A549 (cell line): ENCODE results near the gene LRTM2. TPM values are rescaled to one million over a fixed set of nuclear protein-coding genes. Genes with fewer than 3 reads are reported as not detected.

Experiments
- ATAC-seq, 2 experiments: fragments of 200-7000 bp in 1 of 2; fragments of >200 bp in 1 of 2; cut with Nextera tagmentation in 1 of 2; cut with Tn5 transposase in 1 of 2; 3 replicates each; pipeline versions ENCODE4 v1.8.0 to v1.9.1; 2018 to 2020; ENCODE audit warnings: mild to moderate bottlenecking in 1 of 2, moderate library complexity in 1 of 2
- CTCF ChIA-PET: fragments of 300-600 bp; sonication (Branson Sonifier 250); formaldehyde crosslinking; extraction: SDS; loops from one replicate; lab custom pipeline; 2021; ENCODE audit warnings: antibody characterized with exemption, inconsistent platforms; lab: Yijun Ruan, JAX
- POLR2A ChIA-PET: fragments of 350-600 bp; formaldehyde crosslinking; extraction: SDS; loops from one replicate; lab custom pipeline; 2021; ENCODE audit warnings: antibody characterized with exemption, inconsistent platforms; lab: Yijun Ruan, JAX
- DNase-seq, 2 experiments: peaks; one replicate each; pipeline versions ENCODE4 v3.0.0 to v3.0.0-alpha.2; 2011 to 2016; ENCODE audit warnings: low read depth in 1 of 2, low spot score in 1 of 2
- FAIRE-seq: peaks from 2 replicates; lab custom pipeline; 2011; peaks lifted over from hg19 to GRCh38; lab: Jason Lieb, UNC
- H3K27ac ChIP-seq, 2 experiments: fragments of >200 bp; sonication (Bioruptor Twin); formaldehyde crosslinking; 3 replicates each; pipeline ENCODE4 v1.5.1; 2016 to 2017
- H3K4me1 ChIP-seq: fragments of >200 bp; sonication (Bioruptor Twin); formaldehyde crosslinking; 3 replicates; pipeline ENCODE4 v1.6.1; 2016
- H3K4me2 ChIP-seq: fragments of >200 bp; sonication (Bioruptor Twin); formaldehyde crosslinking; 3 replicates; pipeline ENCODE4 v1.6.1; 2016
- H3K4me3 ChIP-seq: fragments of >200 bp; sonication (Bioruptor Twin); formaldehyde crosslinking; 3 replicates; pipeline ENCODE4 v1.5.1; 2016
- H3K9me3 ChIP-seq: fragments of >200 bp; sonication (Bioruptor Twin); formaldehyde crosslinking; 3 replicates; pipeline ENCODE4 v1.6.1; 2016
- BCL3 ChIP-seq: fragments of >200 bp; sonication (Bioruptor Twin); formaldehyde crosslinking; IDR thresholded peaks from 3 replicates; pipeline ENCODE4 v1.6.1; 2016
- CBX8 ChIP-seq: fragments of 200-600 bp; sonication (generic); IDR thresholded peaks from 2 replicates; pipeline ENCODE4 v1.6.1; 2016
- CTCF ChIP-seq: fragments of >200 bp; sonication (Bioruptor Twin); formaldehyde crosslinking; IDR thresholded peaks from 3 replicates; pipeline ENCODE4 v1.5.1; 2016
- ELK1 ChIP-seq: fragments of 150-350 bp; IDR thresholded peaks from 2 replicates; pipeline ENCODE4 v1.6.1; 2014; ENCODE audit warnings: low read depth, mild to moderate bottlenecking, low read length
- ESRRA ChIP-seq: fragments of 150-350 bp; IDR thresholded peaks from 2 replicates; pipeline ENCODE4 v1.6.1; 2014; ENCODE audit warnings: mild to moderate bottlenecking, low read length, borderline replicate concordance
- FOSB ChIP-seq: fragments of 250-450 bp; sonication (Bioruptor Pico); IDR thresholded peaks from 2 replicates; pipeline ENCODE4 v1.5.0; 2020; ENCODE audit warnings: mild to moderate bottlenecking, moderate library complexity
- FOSL2 ChIP-seq, 2 experiments: fragments of 450-650 bp in 1 of 2; fragments of >200 bp in 1 of 2; sonication (Bioruptor Twin) in 1 of 2; formaldehyde crosslinking; IDR thresholded peaks; 2 replicates each; pipeline versions ENCODE4 v1.5.0 to v1.6.1; 2016 to 2020; ENCODE audit warnings: mild to moderate bottlenecking in 1 of 2, moderate library complexity in 1 of 2
- FOXS1 ChIP-seq: fragments of 250-450 bp; sonication (Bioruptor Pico); IDR thresholded peaks from 2 replicates; pipeline ENCODE4 v1.5.0; 2020; ENCODE audit warnings: mild to moderate bottlenecking, moderate library complexity
- GATA3 ChIP-seq: IDR thresholded peaks from 2 replicates; pipeline ENCODE4 v1.6.1; 2012; ENCODE audit warnings: borderline replicate concordance
- HDAC2 ChIP-seq: fragments of 200-600 bp; sonication (generic); IDR thresholded peaks from 2 replicates; pipeline ENCODE4 v1.6.1; 2016
- HES2 ChIP-seq: fragments of >200 bp; sonication (Bioruptor Twin); formaldehyde crosslinking; IDR thresholded peaks from 2 replicates; pipeline ENCODE4 v1.6.1; 2016
- JUN ChIP-seq, 2 experiments: fragments of >200 bp; sonication (Bioruptor Twin); formaldehyde crosslinking; IDR thresholded peaks; 2 replicates in 1 of 2; 3 replicates in 1 of 2; pipeline ENCODE4 v1.6.1; 2016 to 2017
- JUNB ChIP-seq: fragments of >200 bp; sonication (Bioruptor Twin); formaldehyde crosslinking; IDR thresholded peaks from 2 replicates; pipeline ENCODE4 v1.6.1; 2016
- KDM5A ChIP-seq: fragments of 200-600 bp; sonication (generic); IDR thresholded peaks from 2 replicates; pipeline ENCODE4 v1.6.1; 2016; ENCODE audit warnings: antibody characterized with exemption, mild to moderate bottlenecking
- MAFK ChIP-seq: fragments of 450-650 bp; IDR thresholded peaks from 2 replicates; pipeline ENCODE4 v1.6.1; 2014; ENCODE audit not compliant: partially characterized antibody
- MYC ChIP-seq: IDR thresholded peaks from 2 replicates; pipeline ENCODE4 v1.6.1; 2012; ENCODE audit warnings: mild to moderate bottlenecking, inconsistent platforms, low read length, improper control_type of control experiment, borderline replicate concordance
- PBX3 ChIP-seq: IDR thresholded peaks from 2 replicates; pipeline ENCODE4 v1.6.1; 2012
- PHF8 ChIP-seq: fragments of 200-600 bp; sonication (generic); IDR thresholded peaks from 2 replicates; pipeline ENCODE4 v1.6.1; 2016; ENCODE audit warnings: low read depth, mild to moderate bottlenecking, antibody characterized with exemption, moderate library complexity, borderline replicate concordance
- RFX5 ChIP-seq: fragments of 450-650 bp; IDR thresholded peaks from 2 replicates; pipeline ENCODE4 v1.7.1; 2014; ENCODE audit warnings: antibody characterized with exemption, mild to moderate bottlenecking, moderate library complexity
- SMC3 ChIP-seq: fragments of >200 bp; sonication (Bioruptor Twin); formaldehyde crosslinking; IDR thresholded peaks from 3 replicates; pipeline ENCODE4 v1.6.1; 2018; ENCODE audit warnings: inconsistent platforms
- TFCP2L1 ChIP-seq: fragments of 250-450 bp; sonication (Bioruptor Pico); IDR thresholded peaks from 2 replicates; pipeline ENCODE4 v1.5.0; 2021; ENCODE audit warnings: mild to moderate bottlenecking
- USF2 ChIP-seq: fragments of 450-650 bp; IDR thresholded peaks from 2 replicates; pipeline ENCODE4 v1.6.1; 2014; ENCODE audit warnings: antibody characterized with exemption
- ZC3H11A ChIP-seq: fragments of 450-650 bp; IDR thresholded peaks from 2 replicates; pipeline ENCODE4 v1.6.1; 2014; ENCODE audit warnings: antibody characterized with exemption, mild to moderate bottlenecking
- ZNF302 ChIP-seq: fragments of 250-450 bp; sonication (Bioruptor Pico); IDR thresholded peaks from 2 replicates; pipeline ENCODE4 v1.9.0; 2021; ENCODE audit warnings: inconsistent platforms, mild to moderate bottlenecking, moderate library complexity
- ZSCAN20 ChIP-seq: fragments of 250-450 bp; sonication (Bioruptor Pico); IDR thresholded peaks from 2 replicates; pipeline ENCODE4 v1.8.0; 2022; ENCODE audit warnings: mild to moderate bottlenecking, moderate library complexity
- WGBS: methylation state at CpG from one replicate; pipeline ENCODE4 v1.1.6; 2017; ENCODE audit errors: missing lambda C conversion rate; 5-methylcytosine and 5-hydroxymethylcytosine counted together
- polyA plus RNA-seq, 4 experiments: library from polyadenylated mRNA; depleted of rRNA in 3 of 4; stranded (reverse); fragments of >200 nt; fragmentation: RNase III in 1 of 4; extraction: RNeasy Plus Mini Kit Qiagen cat#74134 plus additional on column Dnase treatment in 1 of 4; gene quantifications; 2 replicates in 3 of 4; 3 replicates in 1 of 4; pipeline ENCODE4 v1.2.3, GENCODE V29; 2011 to 2017

LRTM2 gene
- polyA plus RNA-seq, 2 of the 4 experiments (the other 2 are of a cell fraction): not detected

GRCh38 chr12:1865284-1865866 is 45.0 kb downstream of the LRTM2 start:
- Histone ChIP-seq H3K4me2 (no peak overlapping the region), H3K4me3 (no peak overlapping the region), H3K27ac (no peak overlapping the region)
- CTCF ChIA-PET: interaction anchor here (1.0 kb wide), 1 partner anchor 10 kb away, joined by 3 read pairs; no protein-coding TSS in a partner anchor
- 74% methylated on average over 26 of the region's 32 CpGs for WGBS
- no peak for FAIRE-seq
- no peak for TF ChIP-seq CTCF
- TF ChIP-seq JUN (IDR thresholded peaks at IDR 0.05): no peak
- TF ChIP-seq BCL3: no peak
- no peak for TF ChIP-seq ZC3H11A
- no peak for TF ChIP-seq MYC
- TF ChIP-seq RFX5: no peak
- TF ChIP-seq TFCP2L1 (CRISPR knock-in tag): no peak
- TF ChIP-seq, all 56 proteins: peak for 0
- no peaks in the 10 kb centered on the region for H3K4me1 ChIP-seq
- no peak for ATAC-seq
- H3K9me3 ChIP-seq: peaks cover 7% of the 10 kb centered on the region; the same call in 1 of the 3 replicates
- POLR2A ChIA-PET: no interaction called here
- no peak for DNase-seq

GRCh38 chr12:1869145-1869544 is 48.8 kb downstream of the LRTM2 start:
- FAIRE-seq (no peak), ATAC-seq (no peak), DNase-seq (no peak)
- Histone ChIP-seq H3K27ac (no peak overlapping the region), H3K4me2 (no peak overlapping the region), H3K4me3 (no peak overlapping the region), H3K4me1 (no peaks in the 10 kb centered on the region), H3K9me3 (peaks cover 14% of the 10 kb centered on the region; the same call in 2 of the 3 replicates)
- 42% methylated on average over 10 of the region's 10 CpGs for WGBS
- POLR2A ChIA-PET: no interaction called here
- CTCF ChIA-PET: interaction anchor here (1.3 kb wide), 1 partner anchor 11 kb away, joined by 3 read pairs; no protein-coding TSS in a partner anchor
- TF ChIP-seq CBX8 (no peak), SMC3 (no peak), MAFK (no peak), PBX3 (no peak), TFCP2L1 (CRISPR knock-in tag) (no peak), ZC3H11A (no peak), USF2 (no peak), FOSB (CRISPR knock-in tag) (no peak), ZNF302 (CRISPR knock-in tag) (no peak), ELK1 (no peak), HDAC2 (no peak), GATA3 (no peak)

GRCh38 chr12:1870086-1870485 is 49.7 kb downstream of the LRTM2 start:
- FAIRE-seq (no peak), ATAC-seq (no peak), DNase-seq (no peak)
- Histone ChIP-seq H3K4me2 (no peak overlapping the region), H3K4me3 (no peak overlapping the region), H3K4me1 (no peaks in the 10 kb centered on the region), H3K27ac (no peak overlapping the region), H3K9me3 (peaks cover 14% of the 10 kb centered on the region; the same call in 2 of the 3 replicates)
- 33% methylated on average over 7 of the region's 7 CpGs for WGBS
- POLR2A ChIA-PET: no interaction called here
- CTCF ChIA-PET: interaction anchor here (1.3 kb wide), 1 partner anchor 12 kb away, joined by 3 read pairs; no protein-coding TSS in a partner anchor
- TF ChIP-seq PHF8 (no peak), ZSCAN20 (CRISPR knock-in tag) (no peak), ESRRA (no peak), FOSL2 (IDR thresholded peaks at IDR 0.05) (no peak), FOSL2 (CRISPR knock-in tag; IDR thresholded peaks at IDR 0.05) (no peak), TFCP2L1 (CRISPR knock-in tag) (no peak), HES2 (no peak), ZNF302 (CRISPR knock-in tag) (no peak), HDAC2 (no peak), RFX5 (no peak), FOXS1 (CRISPR knock-in tag) (no peak), KDM5A (no peak), PBX3 (no peak), JUNB (no peak)
